ENCODE data around the gene LETMD1. TPM values are rescaled to one million over a fixed set of nuclear protein-coding genes. Genes with fewer than 3 reads are reported as not detected.

LETMD1 gene
- total RNA-seq, 4 donors from 2014 or later: 62.9 to 106 (median 86.7) TPM

DNA sequence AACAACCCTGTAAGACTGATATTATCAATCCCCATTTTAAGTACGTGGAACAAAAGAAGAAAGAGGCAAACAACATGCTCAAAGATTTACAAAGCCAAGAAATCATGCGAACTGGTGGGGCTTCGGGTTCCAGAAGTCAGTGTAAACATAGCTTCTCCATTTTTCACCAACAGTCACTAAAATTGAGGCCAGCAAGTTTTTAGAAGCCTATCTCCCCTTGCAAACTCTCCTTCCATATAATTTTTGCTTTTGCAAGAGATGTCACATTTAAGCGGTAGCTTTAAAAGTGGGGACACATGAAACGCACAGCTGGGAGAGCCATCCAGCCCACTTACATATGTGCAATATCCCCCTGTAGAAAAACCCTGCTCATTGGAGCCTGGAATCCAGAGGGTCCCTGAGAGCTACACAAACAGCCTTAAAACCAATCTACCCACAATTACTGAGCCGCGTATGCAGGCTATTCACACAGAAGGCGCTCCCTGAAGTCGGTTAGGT, 22.7 kb upstream of the LETMD1 start:
- H3K36me3 ChIP-seq: no peaks in the 10 kb centered on the region
- peaks cover 20 to 48% of the 10 kb centered on the region in 2 donors for H3K4me1 ChIP-seq
- no peaks in the 10 kb centered on the region for H3K27me3 ChIP-seq
- no peaks in the 10 kb centered on the region for H3K9me3 ChIP-seq
- WGBS, 2 donors: 14% methylated on average over 8 to 9 of the region's 9 CpGs
- H3K27ac ChIP-seq: peak overlapping the region; percentile 92 to 99 (median 97)
- no peak for DNase-seq
- H3K4me3 ChIP-seq (replicated peaks in 1 of 3): peak overlapping the region; percentile 28 to 82 (median 33)
- TF ChIP-seq CTCF (IDR thresholded peaks at IDR 0.05): no peak
- TF ChIP-seq POLR2A (IDR thresholded peaks at IDR 0.05): no peak
- intact Hi-C loops (cut with DNase I): loop anchor here (5.0 kb wide), 1 partner anchor 103 kb away; no protein-coding TSS in a partner anchor

DNA sequence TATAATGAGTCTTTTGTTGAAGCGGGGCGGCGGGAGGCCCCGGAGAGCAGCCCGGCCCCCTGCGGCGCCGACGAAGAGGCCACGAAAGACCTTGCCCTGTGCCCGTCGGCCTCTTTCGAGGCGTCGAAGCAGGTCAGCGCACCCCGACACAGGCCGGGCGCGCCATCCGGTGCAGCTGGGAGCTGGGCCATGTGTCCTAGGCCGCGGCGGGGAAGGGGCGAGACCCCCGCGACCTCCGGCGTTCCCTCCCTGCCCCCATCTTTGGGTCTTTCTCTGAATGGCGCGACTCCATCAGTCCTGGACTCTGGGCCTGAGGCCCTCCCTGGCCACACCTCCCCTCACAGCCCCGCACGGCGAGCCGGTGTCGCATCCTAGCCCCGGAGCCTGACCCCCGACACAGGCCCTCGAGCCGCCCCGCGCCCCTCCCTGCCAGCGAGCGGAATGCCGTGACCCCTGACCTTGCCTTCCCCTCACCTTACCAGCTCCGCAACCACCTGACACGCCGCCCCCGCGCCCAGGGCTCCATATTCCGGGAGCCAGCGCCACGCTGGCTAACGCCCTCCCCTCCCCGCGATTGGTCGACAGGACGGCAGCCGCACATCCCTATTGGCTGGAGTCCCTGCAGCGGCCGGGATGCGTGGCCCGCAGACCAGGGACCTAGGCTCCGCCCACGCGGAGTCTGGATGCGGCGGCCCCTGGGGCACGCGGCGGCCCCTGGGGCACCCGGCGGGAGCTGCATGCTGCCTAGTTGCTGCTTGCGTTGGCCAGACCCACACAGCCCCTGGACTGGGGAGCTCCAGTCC, 22.1 kb upstream of the LETMD1 start, which contains the start of gene SLC11A2:
Gene SLC11A2, minus strand, starts transcription at position 549 of the 803 bp plus-strand sequence. CDS start 15,656 bp downstream, outside the sequence.
- H3K4me3 ChIP-seq (replicated peaks in 1 of 3): peak within 1 kb of the TSS; percentile 28 to 82 (median 33)
- peaks cover 14 to 45% of the 10 kb centered on the region in 2 donors for H3K4me1 ChIP-seq
- H3K27ac ChIP-seq: peak within 1 kb of the TSS; percentile 92 to 99 (median 97)
- H3K9me3 ChIP-seq: no peaks in the 10 kb centered on the region
- 0 to 2% methylated on average over 27 to 44 of the region's 74 CpGs for WGBS, 2 donors
- peak; percentile 80 to 98 for TF ChIP-seq POLR2A (IDR thresholded peaks at IDR 0.05)
- peak in 4 of 6 experiments; percentile 6 to 36 (median 25) for TF ChIP-seq CTCF (IDR thresholded peaks at IDR 0.05)
- no peaks in the 10 kb centered on the region for H3K36me3 ChIP-seq
- no peaks in the 10 kb centered on the region for H3K27me3 ChIP-seq
- intact Hi-C loops (cut with DNase I): loop anchor here (5.0 kb wide), 1 partner anchor 104 kb away; no protein-coding TSS in a partner anchor
- peak; percentile 98 for DNase-seq

GRCh38 chr12:51027342-51027835, 20.7 kb upstream of the LETMD1 start:
- H3K4me3 ChIP-seq (replicated peaks in 1 of 3): no peak overlapping the region
- peaks cover 10 to 33% of the 10 kb centered on the region in 2 donors for H3K4me1 ChIP-seq
- 92 to 94% methylated on average over 15 of the region's 15 CpGs for WGBS, 2 donors
- H3K27ac ChIP-seq: no peak overlapping the region
- H3K27me3 ChIP-seq: no peaks in the 10 kb centered on the region
- H3K36me3 ChIP-seq: no peaks in the 10 kb centered on the region
- no peaks in the 10 kb centered on the region for H3K9me3 ChIP-seq
- no peak for DNase-seq
- TF ChIP-seq CTCF (IDR thresholded peaks at IDR 0.05) (no peak), POLR2A (IDR thresholded peaks at IDR 0.05) (no peak)
- intact Hi-C loops (cut with DNase I): loop anchor here (5.0 kb wide), 1 partner anchor 105 kb away; no protein-coding TSS in a partner anchor

- peak; percentile 40 to 49 for DNase-seq
- Histone ChIP-seq H3K4me3 (replicated peaks in 1 of 3) (no peak overlapping the region), H3K9me3 (no peaks in the 10 kb centered on the region), H3K27me3 (no peaks in the 10 kb centered on the region), H3K4me1 (peaks cover 10 to 25% of the 10 kb centered on the region in 2 donors), H3K36me3 (no peaks in the 10 kb centered on the region), H3K27ac (peak overlapping the region in 2 of 3 donors; percentile 26 to 50)
- WGBS, 2 donors: 20% methylated on average over 9 of the region's 9 CpGs
- intact Hi-C loops (cut with DNase I): loop anchor here (5.0 kb wide), 1 partner anchor 106 kb away; no protein-coding TSS in a partner anchor
- TF ChIP-seq CTCF (IDR thresholded peaks at IDR 0.05) (peak in 5 of 6 experiments; percentile 22 to 65 (median 47)), POLR2A (IDR thresholded peaks at IDR 0.05) (no peak)
These were observed 19.9 kb upstream of the LETMD1 start for GRCh38 chr12:51028126-51028812.

Data from thyroid gland (tissue), 4 donors.